ENCODE results near the gene DDX47. TPM values are rescaled to one million over a fixed set of nuclear protein-coding genes. Genes with fewer than 3 reads are reported as not detected.

Gene DDX47
- 86.8 and 98.2 TPM in 2 replicates for total RNA-seq (2014; rRNA removed; shearing (Covaris generic))

GRCh38 chr12:12813120-12814101 is at the start of gene DDX47:
TSS of gene DDX47 (plus strand) at chr12:12813346. CDS start at chr12:12813368, 22 bp downstream.
- Histone ChIP-seq H3K36me3 (peaks cover 28% of the 10 kb centered on the region), H3K9me3 (replicated peaks) (no peaks in the 10 kb centered on the region), H3K4me3 (peak within 1 kb of the TSS; percentile 70), H3K27me3 (no peaks in the 10 kb centered on the region), H3K4me1 (peaks cover 6% of the 10 kb centered on the region; the same call in 1 of the 2 replicates), H3K27ac (peak within 1 kb of the TSS; percentile 59)
- DNase-seq: peak; percentile 94

GRCh38 chr12:12764824-12765223 is 48.3 kb upstream of the DDX47 start:
- DNase-seq: no peak
- Histone ChIP-seq H3K27me3 (no peaks in the 10 kb centered on the region), H3K27ac (no peak overlapping the region), H3K4me3 (no peak overlapping the region), H3K9me3 (replicated peaks) (no peaks in the 10 kb centered on the region), H3K36me3 (no peaks in the 10 kb centered on the region), H3K4me1 (no peaks in the 10 kb centered on the region)

DNA sequence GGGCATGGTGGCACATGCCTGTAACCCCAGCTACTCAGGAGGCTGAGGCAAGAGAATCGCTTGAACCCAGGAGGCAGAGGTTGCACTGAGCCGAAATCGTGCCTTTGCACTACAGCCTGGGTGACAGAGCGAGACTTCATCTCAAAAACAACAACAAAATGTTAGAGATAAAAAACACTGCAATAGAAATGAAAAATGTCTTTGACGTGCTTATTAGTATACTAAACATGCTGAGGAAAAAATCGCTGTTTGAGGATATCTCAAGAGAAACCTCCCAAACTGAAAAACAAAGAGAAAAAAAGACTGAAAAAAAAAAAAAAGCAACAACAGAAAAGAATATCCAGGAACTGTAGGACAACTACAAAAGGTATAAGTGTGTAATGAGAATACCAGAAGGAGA is 42.9 kb upstream of the DDX47 start:
- Histone ChIP-seq H3K36me3 (no peaks in the 10 kb centered on the region), H3K27me3 (no peaks in the 10 kb centered on the region), H3K4me3 (no peak overlapping the region), H3K27ac (no peak overlapping the region), H3K4me1 (no peaks in the 10 kb centered on the region), H3K9me3 (replicated peaks) (no peaks in the 10 kb centered on the region)
- no peak for DNase-seq

- Histone ChIP-seq H3K36me3 (no peaks in the 10 kb centered on the region), H3K27me3 (no peaks in the 10 kb centered on the region), H3K4me3 (no peak overlapping the region), H3K9me3 (replicated peaks) (no peaks in the 10 kb centered on the region), H3K4me1 (peaks cover 7% of the 10 kb centered on the region), H3K27ac (no peak overlapping the region)
- no peak for DNase-seq
These were observed 38.4 kb upstream of the DDX47 start for GRCh38 chr12:12774791-12775190.

DNA sequence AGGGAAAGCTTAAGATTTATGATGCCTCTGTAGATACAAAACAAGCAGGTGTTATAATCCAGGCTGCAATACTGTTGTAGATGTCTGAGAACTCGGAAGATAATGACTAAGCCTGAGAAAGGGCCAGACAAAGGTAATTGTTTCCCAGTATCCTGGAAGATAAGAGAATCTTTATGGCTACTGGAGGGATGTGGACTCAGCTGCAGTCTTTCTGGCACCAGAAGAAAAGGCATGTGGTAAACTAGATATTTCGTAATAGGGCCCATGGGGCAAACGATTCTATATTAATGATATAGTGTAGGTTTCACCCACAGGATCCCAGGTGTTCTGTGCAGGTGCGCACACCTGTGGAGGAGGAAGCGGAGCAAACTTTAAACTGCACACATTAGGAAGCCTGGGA is 36.9 kb upstream of the DDX47 start:
- H3K27ac ChIP-seq: no peak overlapping the region
- H3K4me3 ChIP-seq: no peak overlapping the region
- H3K36me3 ChIP-seq: no peaks in the 10 kb centered on the region
- H3K27me3 ChIP-seq: no peaks in the 10 kb centered on the region
- no peaks in the 10 kb centered on the region for H3K9me3 ChIP-seq (replicated peaks)
- peaks cover 8% of the 10 kb centered on the region for H3K4me1 ChIP-seq
- no peak for DNase-seq

DNA sequence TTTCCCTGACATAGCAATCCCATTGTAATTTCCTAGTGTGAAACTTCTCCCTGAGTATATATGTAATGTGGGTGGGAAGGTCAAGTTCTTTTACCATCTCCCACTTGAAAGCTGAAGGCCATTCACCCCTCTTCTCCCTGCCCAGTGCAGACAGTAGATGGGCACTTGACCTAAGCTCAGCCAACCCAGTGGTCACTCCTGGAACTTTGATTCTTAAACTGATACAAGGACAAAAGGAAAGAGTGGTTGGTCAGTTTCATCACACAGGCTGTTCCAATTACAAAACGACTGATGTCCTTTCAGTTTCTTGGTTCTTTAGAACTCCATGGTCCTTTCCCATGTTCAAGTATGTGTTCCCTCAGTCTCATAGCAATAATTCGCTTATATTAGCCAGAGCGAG is 36.1 kb upstream of the DDX47 start:
- Histone ChIP-seq H3K9me3 (replicated peaks) (no peaks in the 10 kb centered on the region), H3K36me3 (no peaks in the 10 kb centered on the region), H3K27me3 (no peaks in the 10 kb centered on the region), H3K4me3 (no peak overlapping the region), H3K27ac (no peak overlapping the region), H3K4me1 (peaks cover 8% of the 10 kb centered on the region)
- no peak for DNase-seq

GRCh38 chr12:12779007-12779406 is 34.1 kb upstream of the DDX47 start:
- no peak overlapping the region for H3K27ac ChIP-seq
- H3K27me3 ChIP-seq: no peaks in the 10 kb centered on the region
- H3K4me3 ChIP-seq: no peak overlapping the region
- H3K4me1 ChIP-seq: peaks cover 8% of the 10 kb centered on the region
- H3K36me3 ChIP-seq: no peaks in the 10 kb centered on the region
- no peaks in the 10 kb centered on the region for H3K9me3 ChIP-seq (replicated peaks)
- DNase-seq: no peak

GRCh38 chr12:12779529-12779928 is 33.6 kb upstream of the DDX47 start:
- no peaks in the 10 kb centered on the region for H3K27me3 ChIP-seq
- H3K4me3 ChIP-seq: no peak overlapping the region
- no peaks in the 10 kb centered on the region for H3K9me3 ChIP-seq (replicated peaks)
- H3K4me1 ChIP-seq: peaks cover 8% of the 10 kb centered on the region
- H3K36me3 ChIP-seq: no peaks in the 10 kb centered on the region
- DNase-seq: peak in 1 of 2 experiments; percentile 50
- H3K27ac ChIP-seq: no peak overlapping the region

DNA sequence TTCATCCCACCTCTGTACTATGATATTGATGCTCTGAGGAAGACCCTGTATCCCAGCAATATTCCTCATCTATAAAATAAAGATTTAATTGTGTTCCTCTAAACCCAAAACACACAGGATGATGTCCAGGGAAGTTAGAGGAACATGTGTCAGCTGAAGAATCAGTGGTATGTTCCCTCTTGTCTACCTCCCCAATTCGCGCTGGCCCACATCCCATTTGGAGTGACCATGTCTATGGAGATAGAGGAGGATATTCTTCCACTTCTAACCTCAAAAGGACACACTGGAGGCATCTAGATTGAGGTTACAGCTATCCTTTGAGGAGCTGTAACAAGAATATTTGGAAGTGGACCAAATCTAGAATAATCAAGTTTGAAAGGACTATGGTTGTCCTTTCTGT is 29.0 kb upstream of the DDX47 start:
- H3K9me3 ChIP-seq (replicated peaks): no peaks in the 10 kb centered on the region
- DNase-seq: no peak
- H3K27me3 ChIP-seq: no peaks in the 10 kb centered on the region
- no peak overlapping the region for H3K4me3 ChIP-seq
- no peaks in the 10 kb centered on the region for H3K36me3 ChIP-seq
- H3K4me1 ChIP-seq: peaks cover 20% of the 10 kb centered on the region
- no peak overlapping the region for H3K27ac ChIP-seq

DNA sequence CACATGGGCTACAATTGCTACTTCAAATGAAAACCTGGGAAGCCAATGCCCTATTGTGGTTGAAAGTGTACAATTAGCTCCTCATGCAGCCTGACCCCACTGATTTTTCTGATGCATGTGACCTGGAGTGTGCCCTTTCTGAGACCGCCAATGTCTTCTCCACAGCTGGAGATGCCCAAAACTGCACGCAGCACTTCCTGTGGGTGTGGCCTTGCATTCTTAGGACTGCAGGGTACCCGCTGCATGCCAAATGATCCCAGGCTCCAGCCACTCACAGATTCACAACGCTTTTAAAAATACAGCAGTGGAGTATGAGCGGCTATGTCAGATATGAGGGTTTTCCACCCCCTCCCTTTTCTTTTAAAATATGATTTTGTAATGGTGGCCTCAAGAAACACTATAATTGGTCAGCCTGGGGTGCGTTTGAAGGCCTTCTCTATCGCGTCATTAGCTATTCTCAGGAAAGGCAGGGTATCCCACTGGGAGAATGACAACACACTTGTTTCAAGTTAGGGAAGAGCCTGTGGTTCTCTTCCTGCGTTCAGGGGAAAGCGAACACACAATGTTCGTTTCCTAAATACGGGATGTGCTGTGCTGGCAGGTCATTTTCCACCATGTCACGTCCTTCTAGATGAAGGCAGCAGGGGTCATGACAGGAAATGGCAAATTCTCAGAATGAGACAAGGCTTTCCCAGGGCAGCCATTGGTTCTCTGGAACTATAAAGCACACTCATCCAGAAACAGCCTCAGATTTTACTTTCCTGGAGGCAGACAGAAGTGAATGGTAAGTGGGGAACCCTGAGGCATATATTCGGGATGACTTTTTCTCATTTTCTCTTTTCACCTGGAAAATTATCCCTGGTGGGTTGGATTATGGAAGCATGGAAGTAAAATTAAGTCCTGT is 28.0 kb upstream of the DDX47 start, which contains the start of gene APOLD1:
Gene APOLD1, plus strand, starts transcription at position 749 of the 904 bp plus-strand sequence. Its CDS starts 33 bp downstream, at position 782.
- Histone ChIP-seq H3K4me3 (peak within 1 kb of the TSS; percentile 68), H3K9me3 (replicated peaks) (no peaks in the 10 kb centered on the region), H3K27me3 (no peaks in the 10 kb centered on the region), H3K36me3 (no peaks in the 10 kb centered on the region), H3K27ac (peak within 1 kb of the TSS; percentile 50; the same call in 1 of the 2 replicates), H3K4me1 (peaks cover 12% of the 10 kb centered on the region; the same call in 1 of the 2 replicates)
- DNase-seq: no peak

- H3K27me3 ChIP-seq: no peaks in the 10 kb centered on the region
- no peaks in the 10 kb centered on the region for H3K9me3 ChIP-seq (replicated peaks)
- peak overlapping the region; percentile 68 for H3K4me3 ChIP-seq
- peaks cover 16% of the 10 kb centered on the region; the same call in 1 of the 2 replicates for H3K4me1 ChIP-seq
- H3K36me3 ChIP-seq: no peaks in the 10 kb centered on the region
- no peak for DNase-seq
- peak overlapping the region; percentile 50; the same call in 1 of the 2 replicates for H3K27ac ChIP-seq
These were observed 26.8 kb upstream of the DDX47 start for GRCh38 chr12:12786351-12786705.

GRCh38 chr12:12786706-12787601 is 26.2 kb upstream of the DDX47 start:
- Histone ChIP-seq H3K36me3 (no peaks in the 10 kb centered on the region), H3K27ac (peak overlapping the region; percentile 50), H3K4me3 (peak overlapping the region; percentile 68), H3K9me3 (replicated peaks) (no peaks in the 10 kb centered on the region), H3K27me3 (no peaks in the 10 kb centered on the region), H3K4me1 (peaks cover 21% of the 10 kb centered on the region; the same call in 1 of the 2 replicates)
- DNase-seq: peak; percentile 73 to 83

DNA sequence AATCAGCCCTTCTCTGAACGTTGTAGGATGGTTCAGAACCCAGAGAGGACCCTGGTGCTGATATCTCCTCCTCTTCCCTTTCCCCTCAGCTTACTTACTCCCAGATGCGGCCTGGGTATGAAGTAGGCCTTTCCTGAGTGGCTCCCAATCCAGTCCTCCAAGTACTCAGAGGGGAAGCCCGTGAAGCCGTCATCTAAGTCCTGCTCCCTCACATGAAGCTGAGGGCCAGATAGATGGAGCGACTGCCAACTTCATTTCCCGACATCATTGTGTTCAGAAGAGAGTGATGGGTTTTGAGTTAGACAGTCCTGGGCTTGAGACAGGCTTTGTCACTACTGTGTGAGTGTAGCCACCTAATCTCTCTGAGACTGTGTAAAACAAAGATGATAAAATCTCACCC is 25.0 kb upstream of the DDX47 start:
- Histone ChIP-seq H3K27me3 (no peaks in the 10 kb centered on the region), H3K36me3 (no peaks in the 10 kb centered on the region), H3K9me3 (replicated peaks) (no peaks in the 10 kb centered on the region), H3K4me1 (peaks cover 28% of the 10 kb centered on the region), H3K4me3 (no peak overlapping the region), H3K27ac (no peak overlapping the region)
- DNase-seq: peak in 1 of 2 experiments; percentile 20

Measured in SJCRH30 (cell line).